ENCODE data around the gene SLC35F4. TPM values are rescaled to one million over a fixed set of nuclear protein-coding genes. Genes with fewer than 3 reads are reported as not detected.
A peak's percentile ranks its signal among the peaks of the same experiment; 100 is the strongest.

Gene SLC35F4
- total and polyA plus RNA-seq, 2 donors (not counting 3 experiments of a cell fraction or from before 2014, with no cell fraction given), result not detected

GRCh38 chr14:57871459-57872080 lies 5.7 kb upstream of the SLC35F4 start:
- Histone ChIP-seq H3K9me1 (replicated peaks; ENCODE audit: control insufficient read depth, extremely low read depth, insufficient read depth, low read length) (no peaks in the 10 kb centered on the region), H3K4me3 (replicated peaks in 1 of 3; ENCODE audit: insufficient read depth in 1 of 3, low read depth in 1 of 3, low read length in 3 of 3) (no peak overlapping the region), H2AFZ (ENCODE audit: low read depth, low read length) (no peak overlapping the region), H3K9ac (replicated peaks; ENCODE audit: extremely low read depth, insufficient read depth, low read length) (no peak overlapping the region), H3K79me2 (ENCODE audit: control insufficient read depth, insufficient read depth, low read length) (no peaks in the 10 kb centered on the region), H4K20me1 (replicated peaks; ENCODE audit: control insufficient read depth, extremely low read depth, insufficient read depth, low read length) (no peaks in the 10 kb centered on the region), H3K36me3 (ENCODE audit: control insufficient read depth in 2 of 2, extremely low read depth in 1 of 2, insufficient read depth in 2 of 2, low read length in 2 of 2) (no peaks in the 10 kb centered on the region), H3K27ac (ENCODE audit: insufficient read depth, low read depth, low read length) (no peak overlapping the region), H3K9me3 (replicated peaks; ENCODE audit: control insufficient read depth, insufficient read depth, low read length) (no peaks in the 10 kb centered on the region), H3K4me1 (ENCODE audit: control insufficient read depth, extremely low read depth, insufficient read depth, low read length) (no peaks in the 10 kb centered on the region), H3K27me3 (ENCODE audit: control insufficient read depth in 2 of 2, insufficient read depth in 2 of 2, low read length in 2 of 2) (peaks cover 2% of the 10 kb centered on the region in 2 experiments), H3K4me2 (ENCODE audit: insufficient read depth, low read length) (no peak overlapping the region)
- TF ChIP-seq CTCF (IDR thresholded peaks at IDR 0.05; ENCODE audit: extremely low read depth in 1 of 2, insufficient read depth in 1 of 2, low read depth in 1 of 2, low read length in 2 of 2) (peak; percentile 45 to 59), EZH2 (IDR thresholded peaks at IDR 0.05; ENCODE audit: borderline replicate concordance, low read depth, low read length, severe bottlenecking) (no peak)
- FAIRE-seq, result peak; percentile 82
- BruUV-seq (replicated peaks), result no TSS peak
- ChIA-PET CTCF (interaction anchor here (0.6 to 5.6 kb wide), 5 partner anchors 11 to 182 kb away, joined by 3 to 97 read pairs (median 3); no protein-coding TSS in a partner anchor), POLR2A (no interaction called here)
- dilution Hi-C loops (cut with MboI; ENCODE audit: extremely low pct_ligation_motif_present, low sequenced_read_pairs), result no loop called here
- intact Hi-C loops (cut with micrococcal nuclease), result loop anchor here (1.0 to 5.0 kb wide), 4 partner anchors 179 to 1379 kb away; no protein-coding TSS in a partner anchor
- peak; percentile 26 for DNase-seq (ENCODE audit: low read depth, low spot score)

- no TSS peak for BruUV-seq (replicated peaks)
- H3K9me3 ChIP-seq (replicated peaks; ENCODE audit: control insufficient read depth, insufficient read depth, low read length), result no peaks in the 10 kb centered on the region
- no peak overlapping the region for H3K4me3 ChIP-seq (replicated peaks in 1 of 3; ENCODE audit: insufficient read depth in 1 of 3, low read depth in 1 of 3, low read length in 3 of 3)
- no peaks in the 10 kb centered on the region for H4K20me1 ChIP-seq (replicated peaks; ENCODE audit: control insufficient read depth, extremely low read depth, insufficient read depth, low read length)
- dilution Hi-C loops (cut with MboI; ENCODE audit: extremely low pct_ligation_motif_present, low sequenced_read_pairs) (no loop called here), intact Hi-C loops (cut with micrococcal nuclease) (loop anchor here (1.0 to 5.0 kb wide), 4 partner anchors 179 to 1379 kb away; no protein-coding TSS in a partner anchor)
- FAIRE-seq, result no peak
- no peak for TF ChIP-seq MYC (IDR thresholded peaks at IDR 0.05; ENCODE audit: low read depth, low read length)
- TF ChIP-seq POLR2AphosphoS5 (IDR thresholded peaks at IDR 0.05; ENCODE audit: insufficient read depth, low read depth, low read length), result no peak
- TF ChIP-seq, protein P1, sequence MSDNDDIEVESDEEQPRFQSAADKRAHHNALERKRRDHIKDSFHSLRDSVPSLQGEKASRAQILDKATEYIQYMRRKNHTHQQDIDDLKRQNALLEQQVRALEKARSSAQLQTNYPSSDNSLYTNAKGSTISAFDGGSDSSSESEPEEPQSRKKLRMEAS (IDR thresholded peaks at IDR 0.05; ENCODE audit: insufficient read depth, insufficient read length), result no peak
- no peak for TF ChIP-seq GATA2 (IDR thresholded peaks at IDR 0.05; ENCODE audit: insufficient read depth, insufficient read length, low read depth, low read length)
- no peak for DNase-seq (ENCODE audit: low read depth, low spot score)
- H3K79me2 ChIP-seq (ENCODE audit: control insufficient read depth, insufficient read depth, low read length), result no peaks in the 10 kb centered on the region
- H3K9me1 ChIP-seq (replicated peaks; ENCODE audit: control insufficient read depth, extremely low read depth, insufficient read depth, low read length), result no peaks in the 10 kb centered on the region
- H3K27ac ChIP-seq (ENCODE audit: insufficient read depth, low read depth, low read length), result no peak overlapping the region
- ChIA-PET CTCF (interaction anchor here (0.8 to 5.6 kb wide), 4 partner anchors 15 to 181 kb away, joined by 3 to 97 read pairs (median 4); no protein-coding TSS in a partner anchor), POLR2A (no interaction called here)
- no peaks in the 10 kb centered on the region for H3K4me1 ChIP-seq (ENCODE audit: control insufficient read depth, extremely low read depth, insufficient read depth, low read length)
- H3K4me2 ChIP-seq (ENCODE audit: insufficient read depth, low read length), result no peak overlapping the region
- no peak overlapping the region for H2AFZ ChIP-seq (ENCODE audit: low read depth, low read length)
- H3K36me3 ChIP-seq (ENCODE audit: control insufficient read depth in 2 of 2, extremely low read depth in 1 of 2, insufficient read depth in 2 of 2, low read length in 2 of 2), result no peaks in the 10 kb centered on the region
- peaks cover 5 to 9% of the 10 kb centered on the region in 2 experiments for H3K27me3 ChIP-seq (ENCODE audit: control insufficient read depth in 2 of 2, insufficient read depth in 2 of 2, low read length in 2 of 2)
- H3K9ac ChIP-seq (replicated peaks; ENCODE audit: extremely low read depth, insufficient read depth, low read length), result no peak overlapping the region
Measured at GRCh38 chr14:57870686-57871457, 5.0 kb upstream of the SLC35F4 start.

Data from endothelial cell of umbilical vein (primary cell).